Neutrophil (primary cell): Measurements from ENCODE around the gene LARGE1.

Source experiments
- H3K27ac ChIP-seq: fragments of 200-600 bp; sonication (generic); 2 replicates; pipeline ENCODE4 v1.5.1; 2016; ENCODE audit warnings: mild to moderate bottlenecking, moderate library complexity
- H3K27me3 ChIP-seq: fragments of 200-600 bp; sonication (generic); 2 replicates; pipeline ENCODE4 v1.6.0; 2016; ENCODE audit warnings: mild to moderate bottlenecking
- H3K36me3 ChIP-seq: fragments of 200-600 bp; sonication (generic); 2 replicates; pipeline ENCODE4 v1.5.1; 2017
- H3K4me1 ChIP-seq, 2 experiments: fragments of 200-600 bp in 1 of 2; sonication (generic) in 1 of 2; 1 replicate in 1 of 2; 2 replicates in 1 of 2; pipeline versions ENCODE4 v1.5.1 to v1.6.1; 2013 to 2016; ENCODE audit warnings: low read depth in 1 of 2, low read length in 1 of 2, mild to moderate bottlenecking in 1 of 2, moderate library complexity in 1 of 2; ENCODE audit not compliant: control insufficient read depth in 1 of 2, insufficient read depth in 1 of 2
- H3K4me3 ChIP-seq, 2 experiments: fragments of 200-600 bp in 1 of 2; sonication (generic) in 1 of 2; 1 replicate in 1 of 2; 2 replicates in 1 of 2; pipeline ENCODE4 v1.5.1; 2013 to 2016; ENCODE audit warnings: low read depth in 1 of 2, low read length in 1 of 2, mild to moderate bottlenecking in 1 of 2, moderate library complexity in 1 of 2
- H3K9me3 ChIP-seq: fragments of 200-600 bp; sonication (generic); 2 replicates; pipeline ENCODE4 v1.5.1; 2016
- TF ChIP-seq, protein P1 (sequence below): fragments of 200-600 bp; sonication (generic); IDR thresholded peaks from 2 replicates; pipeline ENCODE4 v1.5.1; 2016; ENCODE audit warnings: antibody characterized with exemption

The LARGE1 gene

DNA sequence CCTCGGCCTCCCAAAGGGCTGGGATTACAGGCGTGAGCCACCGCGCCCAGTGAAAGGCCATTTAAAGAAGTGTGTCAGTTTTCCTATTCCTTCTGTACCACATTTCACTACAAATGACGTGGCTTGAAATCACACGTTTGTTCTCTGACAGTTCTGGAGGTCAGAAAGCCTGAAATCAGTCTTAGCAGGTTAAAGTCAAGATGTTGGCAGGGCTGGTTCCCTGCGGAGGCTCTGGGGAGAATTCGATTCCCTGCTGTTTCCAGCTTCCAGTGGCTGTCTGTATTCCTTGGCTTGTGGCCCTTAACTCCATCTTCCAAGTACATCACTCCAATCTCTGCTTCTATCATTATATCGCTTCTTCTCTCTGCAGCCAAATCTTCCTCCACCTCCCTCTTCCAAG lies 383.2 kb downstream of the LARGE1 start:
- H3K9me3 ChIP-seq = no peaks in the 10 kb centered on the region
- TF ChIP-seq, protein P1, sequence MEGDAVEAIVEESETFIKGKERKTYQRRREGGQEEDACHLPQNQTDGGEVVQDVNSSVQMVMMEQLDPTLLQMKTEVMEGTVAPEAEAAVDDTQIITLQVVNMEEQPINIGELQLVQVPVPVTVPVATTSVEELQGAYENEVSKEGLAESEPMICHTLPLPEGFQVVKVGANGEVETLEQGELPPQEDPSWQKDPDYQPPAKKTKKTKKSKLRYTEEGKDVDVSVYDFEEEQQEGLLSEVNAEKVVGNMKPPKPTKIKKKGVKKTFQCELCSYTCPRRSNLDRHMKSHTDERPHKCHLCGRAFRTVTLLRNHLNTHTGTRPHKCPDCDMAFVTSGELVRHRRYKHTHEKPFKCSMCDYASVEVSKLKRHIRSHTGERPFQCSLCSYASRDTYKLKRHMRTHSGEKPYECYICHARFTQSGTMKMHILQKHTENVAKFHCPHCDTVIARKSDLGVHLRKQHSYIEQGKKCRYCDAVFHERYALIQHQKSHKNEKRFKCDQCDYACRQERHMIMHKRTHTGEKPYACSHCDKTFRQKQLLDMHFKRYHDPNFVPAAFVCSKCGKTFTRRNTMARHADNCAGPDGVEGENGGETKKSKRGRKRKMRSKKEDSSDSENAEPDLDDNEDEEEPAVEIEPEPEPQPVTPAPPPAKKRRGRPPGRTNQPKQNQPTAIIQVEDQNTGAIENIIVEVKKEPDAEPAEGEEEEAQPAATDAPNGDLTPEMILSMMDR = no peak

DNA sequence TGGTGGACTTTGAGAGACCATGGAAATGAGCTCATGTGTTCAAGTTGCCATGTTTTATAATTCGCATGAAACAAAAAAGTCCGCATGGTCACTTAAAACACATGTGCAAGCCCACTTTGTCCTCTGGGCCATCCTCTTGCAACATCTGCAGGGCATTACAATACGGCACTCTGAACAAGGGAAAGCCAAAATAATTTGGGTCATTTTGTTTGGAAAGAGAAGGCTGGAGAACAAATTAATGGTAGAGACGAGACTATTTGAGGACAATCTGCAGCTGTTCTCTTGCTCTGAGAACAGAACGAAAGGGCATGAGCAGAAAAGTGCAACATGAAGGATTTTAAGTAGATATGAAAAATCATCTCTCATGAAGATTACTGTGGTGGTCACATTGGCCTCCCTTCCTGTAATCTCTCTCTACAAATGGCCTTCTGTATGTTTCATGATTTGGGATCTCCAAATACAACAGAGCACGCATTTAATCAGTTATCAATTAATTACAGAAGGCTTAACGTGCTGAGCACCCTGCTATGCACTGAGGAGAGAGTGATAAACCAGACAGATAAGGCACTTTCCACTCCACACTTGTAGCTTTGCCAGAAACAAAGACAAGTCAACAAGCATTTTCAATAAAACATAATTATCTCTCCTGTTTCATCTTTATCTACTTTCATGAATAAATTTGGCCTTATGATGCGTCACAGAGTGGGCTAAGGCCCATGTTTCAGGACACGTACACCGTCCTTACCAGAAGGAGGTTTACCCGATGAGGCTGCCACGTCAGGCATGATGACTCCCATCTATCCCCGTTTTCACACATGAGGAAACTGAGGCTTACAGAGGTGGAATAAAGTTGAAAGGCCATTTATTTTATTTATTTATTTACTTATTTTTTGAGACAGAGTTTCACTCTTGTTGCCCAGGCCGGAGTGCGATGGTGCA lies 384.1 kb downstream of the LARGE1 start:
- no peak overlapping the region for H3K27ac ChIP-seq
- TF ChIP-seq, protein P1 = no peak
- no peak overlapping the region for H3K4me3 ChIP-seq
- H3K9me3 ChIP-seq = no peaks in the 10 kb centered on the region
- no peaks in the 10 kb centered on the region for H3K36me3 ChIP-seq
- H3K4me1 ChIP-seq = peaks cover 0 to 4% of the 10 kb centered on the region in 2 experiments
- H3K27me3 ChIP-seq = no peaks in the 10 kb centered on the region

More for the DNA sequence above, 383.2 kb downstream of the LARGE1 start:
- peaks cover 0 to 4% of the 10 kb centered on the region in 2 experiments for H3K4me1 ChIP-seq
- no peak overlapping the region for H3K27ac ChIP-seq
- H3K4me3 ChIP-seq = no peak overlapping the region
- no peaks in the 10 kb centered on the region for H3K27me3 ChIP-seq
- H3K36me3 ChIP-seq = no peaks in the 10 kb centered on the region

DNA sequence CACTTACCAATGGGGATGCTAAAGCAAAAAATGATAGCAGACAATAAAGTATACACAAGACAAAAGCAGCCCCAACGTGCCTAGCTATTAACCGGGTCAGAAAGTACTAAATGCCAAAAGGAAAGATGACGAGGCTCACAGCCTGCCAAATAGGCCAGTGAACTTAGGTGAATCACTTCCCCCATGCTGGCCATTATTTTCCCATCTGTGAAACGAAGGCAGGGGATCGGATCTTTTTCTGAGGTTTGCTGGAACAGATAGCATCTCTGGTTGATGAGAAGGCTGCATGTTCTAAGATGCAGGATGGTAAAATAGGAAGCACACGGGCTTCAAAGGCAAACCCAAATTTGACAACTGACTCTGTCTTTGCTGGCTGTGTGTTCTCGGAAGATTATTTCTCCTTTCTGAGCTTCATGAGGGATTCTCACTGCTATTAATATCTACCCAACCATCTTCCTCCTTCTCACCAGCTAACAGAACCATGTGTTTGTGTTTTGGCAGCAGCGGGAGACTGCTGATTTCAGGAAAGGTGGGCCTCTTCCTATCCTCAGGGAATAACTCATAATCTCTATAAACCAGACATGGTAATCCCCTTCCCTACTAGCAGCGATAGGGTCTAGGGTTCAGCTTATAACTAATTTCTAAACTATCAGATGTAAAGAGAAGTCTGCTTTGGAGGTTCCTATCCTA lies 390.7 kb downstream of the LARGE1 start:
- Histone ChIP-seq H3K36me3 (no peaks in the 10 kb centered on the region), H3K4me1 (no peaks in the 10 kb centered on the region), H3K27ac (no peak overlapping the region), H3K9me3 (no peaks in the 10 kb centered on the region), H3K27me3 (no peaks in the 10 kb centered on the region), H3K4me3 (no peak overlapping the region)
- TF ChIP-seq, protein P1 = no peak

DNA sequence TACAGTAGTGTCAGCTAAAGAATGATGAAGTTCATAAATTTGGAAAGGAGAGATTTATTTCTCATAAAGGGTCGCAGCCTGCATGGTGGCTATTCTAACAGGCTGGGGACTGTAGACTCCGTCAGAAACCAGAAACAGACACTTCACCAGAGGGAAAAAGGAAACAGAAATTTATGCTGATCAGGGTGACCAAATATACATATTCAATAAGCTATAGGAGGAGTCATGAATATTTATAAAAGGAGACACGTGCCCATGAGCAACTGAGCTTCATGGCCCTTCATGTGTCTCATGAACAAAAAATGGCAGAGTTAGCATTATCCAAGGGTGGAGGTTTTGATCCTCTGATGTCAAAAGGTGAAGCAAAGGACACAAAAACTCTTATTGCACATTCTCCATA lies 392.1 kb downstream of the LARGE1 start:
- Histone ChIP-seq H3K9me3 (no peaks in the 10 kb centered on the region), H3K4me1 (no peaks in the 10 kb centered on the region), H3K36me3 (no peaks in the 10 kb centered on the region), H3K27me3 (no peaks in the 10 kb centered on the region), H3K27ac (no peak overlapping the region), H3K4me3 (no peak overlapping the region)
- TF ChIP-seq, protein P1 = no peak

DNA sequence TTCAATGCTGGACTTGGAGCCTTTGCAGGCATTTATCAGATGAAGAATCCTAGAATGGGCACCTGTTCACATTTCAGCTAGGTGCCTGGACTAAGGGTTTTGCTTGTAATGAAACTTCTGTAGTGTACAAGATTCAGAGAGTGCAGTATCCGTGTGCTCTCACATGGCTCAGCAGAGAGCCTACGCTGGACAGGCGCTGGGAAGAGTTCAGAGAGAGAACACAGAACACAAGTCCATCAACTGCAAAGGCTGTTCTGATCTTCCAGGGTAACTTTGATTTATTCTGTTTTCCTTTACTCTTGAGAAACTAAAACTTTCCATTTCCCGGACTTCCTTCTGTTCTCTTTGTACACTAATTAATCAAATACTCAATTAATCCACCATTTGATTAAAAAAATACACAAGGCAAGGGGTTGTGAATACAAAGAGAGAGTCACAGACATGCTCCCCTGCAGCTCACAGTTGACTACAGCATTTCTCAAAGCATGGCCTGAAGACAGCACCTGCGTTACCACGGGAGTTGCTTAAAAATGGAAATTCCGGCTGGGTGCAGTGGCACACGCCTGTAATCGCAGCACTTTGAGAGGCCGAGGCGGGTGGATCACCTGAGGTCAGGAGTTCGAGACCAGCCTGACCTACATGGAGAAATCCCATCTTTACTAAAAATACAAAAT lies 393.7 kb downstream of the LARGE1 start:
- H3K4me1 ChIP-seq = no peaks in the 10 kb centered on the region

More for the DNA sequence above, 393.7 kb downstream of the LARGE1 start:
- H3K27me3 ChIP-seq = no peaks in the 10 kb centered on the region
- TF ChIP-seq, protein P1 = no peak
- H3K27ac ChIP-seq = no peak overlapping the region
- H3K36me3 ChIP-seq = no peaks in the 10 kb centered on the region
- no peak overlapping the region for H3K4me3 ChIP-seq
- H3K9me3 ChIP-seq = no peaks in the 10 kb centered on the region
